Measurements from ENCODE around the gene CRADD.
"Not testable (repeated sequence)": the region's sequence is repeated elsewhere in the genome, so short reads cannot be mapped to it uniquely, and the experiment has no call there.

The CRADD gene

GRCh38 chr12:93925585-93926205 lies 248.5 kb downstream of the CRADD start:
- Histone ChIP-seq H3K36me3 (ENCODE audit: insufficient read depth, low read length) (no peaks in the 10 kb centered on the region), H3K27ac (ENCODE audit: low read length) (no peak overlapping the region), H3K27me3 (ENCODE audit: insufficient read depth, low read length, poor library complexity) (no peaks in the 10 kb centered on the region), H3K4me1 (ENCODE audit: insufficient read depth, low read length) (peaks cover 4% of the 10 kb centered on the region), H3K79me2 (ENCODE audit: insufficient read depth, low read length) (no peaks in the 10 kb centered on the region), H2AFZ (ENCODE audit: low read depth, low read length) (no peak overlapping the region), H4K20me1 (ENCODE audit: insufficient read depth, low read length) (no peaks in the 10 kb centered on the region), H3K9ac (ENCODE audit: low read depth, low read length) (no peak overlapping the region), H3K9me3 (ENCODE audit: insufficient read depth, low read length, severe bottlenecking) (peaks cover 13% of the 10 kb centered on the region), H3K4me2 (ENCODE audit: insufficient read depth, low read length) (no peak overlapping the region), H3K4me3 (ENCODE audit: low read depth in 1 of 2, low read length in 2 of 2) (no peak overlapping the region)
- TF ChIP-seq EZH2 (IDR thresholded peaks at IDR 0.05; ENCODE audit: borderline replicate concordance, low read depth, low read length, severe bottlenecking): no peak
- no peak for TF ChIP-seq CTCF (IDR thresholded peaks at IDR 0.05; ENCODE audit: borderline replicate concordance, extremely low read depth, low read length, poor library complexity, severe bottlenecking)
- ATAC-seq (ENCODE audit: insufficient read depth, low read depth): no peak
- no peak for DNase-seq

- Histone ChIP-seq H3K4me1 (ENCODE audit: insufficient read depth, low read length) (peaks cover 4% of the 10 kb centered on the region), H4K20me1 (ENCODE audit: insufficient read depth, low read length) (no peaks in the 10 kb centered on the region)
These were observed 249.1 kb downstream of the CRADD start for GRCh38 chr12:93926237-93926636.

GRCh38 chr12:93929081-93929480 lies 251.9 kb downstream of the CRADD start:
- not testable (repeated sequence) for ATAC-seq (ENCODE audit: insufficient read depth, low read depth); H2AFZ ChIP-seq (ENCODE audit: low read depth, low read length); H4K20me1 ChIP-seq (ENCODE audit: insufficient read depth, low read length); H3K36me3 ChIP-seq (ENCODE audit: insufficient read depth, low read length); H3K4me1 ChIP-seq (ENCODE audit: insufficient read depth, low read length); H3K27ac ChIP-seq (ENCODE audit: low read length); H3K27me3 ChIP-seq (ENCODE audit: insufficient read depth, low read length, poor library complexity); H3K4me2 ChIP-seq (ENCODE audit: insufficient read depth, low read length); H3K4me3 ChIP-seq (ENCODE audit: low read depth in 1 of 2, low read length in 2 of 2); H3K79me2 ChIP-seq (ENCODE audit: insufficient read depth, low read length); H3K9ac ChIP-seq (ENCODE audit: low read depth, low read length); DNase-seq
- H3K9me3 ChIP-seq (ENCODE audit: insufficient read depth, low read length, severe bottlenecking): peaks cover 13% of the 10 kb centered on the region

More at GRCh38 chr12:93926237-93926636, 249.1 kb downstream of the CRADD start:
- no peak overlapping the region for H3K27ac ChIP-seq (ENCODE audit: low read length)
- peaks cover 13% of the 10 kb centered on the region for H3K9me3 ChIP-seq (ENCODE audit: insufficient read depth, low read length, severe bottlenecking)
- H3K4me2 ChIP-seq (ENCODE audit: insufficient read depth, low read length): no peak overlapping the region
- H3K36me3 ChIP-seq (ENCODE audit: insufficient read depth, low read length): no peaks in the 10 kb centered on the region
- DNase-seq: no peak
- no peak overlapping the region for H3K9ac ChIP-seq (ENCODE audit: low read depth, low read length)
- TF ChIP-seq CTCF (IDR thresholded peaks at IDR 0.05; ENCODE audit: borderline replicate concordance, extremely low read depth, low read length, poor library complexity, severe bottlenecking) (no peak), EZH2 (IDR thresholded peaks at IDR 0.05; ENCODE audit: borderline replicate concordance, low read depth, low read length, severe bottlenecking) (no peak)
- H3K27me3 ChIP-seq (ENCODE audit: insufficient read depth, low read length, poor library complexity): no peaks in the 10 kb centered on the region
- ATAC-seq (ENCODE audit: insufficient read depth, low read depth): no peak
- no peaks in the 10 kb centered on the region for H3K79me2 ChIP-seq (ENCODE audit: insufficient read depth, low read length)
- H2AFZ ChIP-seq (ENCODE audit: low read depth, low read length): no peak overlapping the region
- no peak overlapping the region for H3K4me3 ChIP-seq (ENCODE audit: low read depth in 1 of 2, low read length in 2 of 2)

- DNase-seq (no peak), ATAC-seq (ENCODE audit: insufficient read depth, low read depth) (no peak)
- no peak overlapping the region for H2AFZ ChIP-seq (ENCODE audit: low read depth, low read length)
- H3K9ac ChIP-seq (ENCODE audit: low read depth, low read length): no peak overlapping the region
- H3K9me3 ChIP-seq (ENCODE audit: insufficient read depth, low read length, severe bottlenecking): peaks cover 19% of the 10 kb centered on the region
- H3K4me3 ChIP-seq (ENCODE audit: low read depth in 1 of 2, low read length in 2 of 2): no peak overlapping the region
- H3K4me2 ChIP-seq (ENCODE audit: insufficient read depth, low read length): no peak overlapping the region
- no peaks in the 10 kb centered on the region for H3K27me3 ChIP-seq (ENCODE audit: insufficient read depth, low read length, poor library complexity)
- no peaks in the 10 kb centered on the region for H3K79me2 ChIP-seq (ENCODE audit: insufficient read depth, low read length)
- H3K27ac ChIP-seq (ENCODE audit: low read length): no peak overlapping the region
- H4K20me1 ChIP-seq (ENCODE audit: insufficient read depth, low read length): no peaks in the 10 kb centered on the region
- H3K36me3 ChIP-seq (ENCODE audit: insufficient read depth, low read length): no peaks in the 10 kb centered on the region
- TF ChIP-seq CTCF (IDR thresholded peaks at IDR 0.05; ENCODE audit: borderline replicate concordance, extremely low read depth, low read length, poor library complexity, severe bottlenecking): no peak
- TF ChIP-seq EZH2 (IDR thresholded peaks at IDR 0.05; ENCODE audit: borderline replicate concordance, low read depth, low read length, severe bottlenecking): no peak
- H3K4me1 ChIP-seq (ENCODE audit: insufficient read depth, low read length): 0 out of 2 replicates have a peak, but pooled peaks cover 7% of the 10 kb centered on the region
These were observed 260.6 kb downstream of the CRADD start for GRCh38 chr12:93937812-93938211.

Data from DND-41 (cell line).